ENCODE data around the gene SOBP.

Gene SOBP

GRCh38 chr6:107622269-107622668, 132.4 kb downstream of the SOBP start:
- no peak overlapping the region for H3K4me3 ChIP-seq (ENCODE audit: insufficient read depth, low read depth, low read length)
- no peak overlapping the region for H3K27ac ChIP-seq (ENCODE audit: insufficient read depth, low read depth, low read length, poor library complexity, severe bottlenecking)
- H3K27me3 ChIP-seq (ENCODE audit: control insufficient read depth, insufficient read depth, low read length, poor library complexity, severe bottlenecking), result no peaks in the 10 kb centered on the region
- H3K4me1 ChIP-seq (ENCODE audit: control insufficient read depth, insufficient read depth, low read length), result peaks cover 12% of the 10 kb centered on the region
- no peaks in the 10 kb centered on the region for H3K36me3 ChIP-seq (ENCODE audit: control insufficient read depth, insufficient read depth, low read length)
- WGBS, 2 experiments, result 100% methylated on average over 1 of the region's 1 CpG
- H3K9me3 ChIP-seq (ENCODE audit: control insufficient read depth, low read length), result no peaks in the 10 kb centered on the region

DNA sequence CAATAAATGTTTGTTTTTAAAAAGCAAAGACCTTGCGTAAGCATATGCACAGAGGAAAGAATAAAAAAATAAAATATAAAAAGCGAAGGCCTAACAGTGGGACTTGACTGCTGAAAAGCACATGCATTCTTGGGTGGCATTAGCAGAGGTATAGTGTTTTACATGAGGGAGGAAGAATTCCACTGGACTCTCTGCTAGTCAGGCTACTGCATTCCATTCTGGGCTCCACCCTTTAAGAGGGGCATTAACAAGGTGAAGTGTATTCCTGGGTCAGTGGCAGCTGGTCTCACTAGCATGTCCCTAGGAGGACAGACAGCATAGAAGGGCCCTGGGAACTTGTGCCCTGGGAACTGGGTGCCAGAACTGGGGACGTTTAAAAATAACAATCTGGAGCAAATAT, 134.1 kb downstream of the SOBP start:
- no peaks in the 10 kb centered on the region for H3K27me3 ChIP-seq (ENCODE audit: control insufficient read depth, insufficient read depth, low read length, poor library complexity, severe bottlenecking)
- H3K36me3 ChIP-seq (ENCODE audit: control insufficient read depth, insufficient read depth, low read length), result no peaks in the 10 kb centered on the region
- H3K27ac ChIP-seq (ENCODE audit: insufficient read depth, low read depth, low read length, poor library complexity, severe bottlenecking), result no peak overlapping the region
- 92 to 95% methylated on average over 3 of the region's 3 CpGs for WGBS, 2 experiments
- no peaks in the 10 kb centered on the region for H3K9me3 ChIP-seq (ENCODE audit: control insufficient read depth, low read length)
- peaks cover 14% of the 10 kb centered on the region for H3K4me1 ChIP-seq (ENCODE audit: control insufficient read depth, insufficient read depth, low read length)
- H3K4me3 ChIP-seq (ENCODE audit: insufficient read depth, low read depth, low read length), result no peak overlapping the region

GRCh38 chr6:107624541-107624940, 134.6 kb downstream of the SOBP start:
- 100% methylated on average over 1 of the region's 1 CpG; no CpG with 5 or more reads in 1 of the 2 experiments for WGBS, 2 experiments
- no peaks in the 10 kb centered on the region for H3K27me3 ChIP-seq (ENCODE audit: control insufficient read depth, insufficient read depth, low read length, poor library complexity, severe bottlenecking)
- no peaks in the 10 kb centered on the region for H3K9me3 ChIP-seq (ENCODE audit: control insufficient read depth, low read length)
- peaks cover 14% of the 10 kb centered on the region for H3K4me1 ChIP-seq (ENCODE audit: control insufficient read depth, insufficient read depth, low read length)
- no peak overlapping the region for H3K27ac ChIP-seq (ENCODE audit: insufficient read depth, low read depth, low read length, poor library complexity, severe bottlenecking)
- no peaks in the 10 kb centered on the region for H3K36me3 ChIP-seq (ENCODE audit: control insufficient read depth, insufficient read depth, low read length)
- H3K4me3 ChIP-seq (ENCODE audit: insufficient read depth, low read depth, low read length), result no peak overlapping the region

DNA sequence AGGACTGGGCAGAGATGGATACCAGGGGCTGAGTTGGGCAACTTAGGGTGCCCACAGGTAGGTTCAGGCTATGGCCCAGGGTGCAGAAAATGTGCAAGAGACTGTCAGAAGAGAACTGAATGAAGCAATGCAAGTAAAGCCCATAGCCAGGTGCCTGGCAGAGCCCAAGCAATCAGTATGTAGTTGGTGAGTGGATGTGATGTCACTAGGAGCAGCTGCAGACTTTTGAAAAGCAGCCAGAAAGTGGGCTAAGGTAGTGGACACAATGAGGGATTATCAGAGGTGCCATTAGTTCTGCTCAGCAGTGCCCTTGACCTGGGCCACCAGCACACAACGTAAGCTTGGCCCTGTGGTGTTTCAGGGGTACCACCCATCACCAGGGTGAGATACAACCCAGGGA, 135.3 kb downstream of the SOBP start:
- 86 to 91% methylated on average over 1 of the region's 1 CpG for WGBS, 2 experiments

GRCh38 chr6:107626645-107627044, 136.7 kb downstream of the SOBP start:
- Histone ChIP-seq H3K36me3 (ENCODE audit: control insufficient read depth, insufficient read depth, low read length) (no peaks in the 10 kb centered on the region), H3K4me1 (ENCODE audit: control insufficient read depth, insufficient read depth, low read length) (peaks cover 14% of the 10 kb centered on the region), H3K27me3 (ENCODE audit: control insufficient read depth, insufficient read depth, low read length, poor library complexity, severe bottlenecking) (no peaks in the 10 kb centered on the region), H3K4me3 (ENCODE audit: insufficient read depth, low read depth, low read length) (no peak overlapping the region), H3K9me3 (ENCODE audit: control insufficient read depth, low read length) (no peaks in the 10 kb centered on the region), H3K27ac (ENCODE audit: insufficient read depth, low read depth, low read length, poor library complexity, severe bottlenecking) (no peak overlapping the region)
- WGBS, 2 experiments, result 41 to 65% methylated on average over 5 of the region's 5 CpGs

More for the DNA sequence above, 135.3 kb downstream of the SOBP start:
- Histone ChIP-seq H3K9me3 (ENCODE audit: control insufficient read depth, low read length) (no peaks in the 10 kb centered on the region), H3K36me3 (ENCODE audit: control insufficient read depth, insufficient read depth, low read length) (no peaks in the 10 kb centered on the region), H3K4me1 (ENCODE audit: control insufficient read depth, insufficient read depth, low read length) (peaks cover 14% of the 10 kb centered on the region), H3K27ac (ENCODE audit: insufficient read depth, low read depth, low read length, poor library complexity, severe bottlenecking) (no peak overlapping the region), H3K4me3 (ENCODE audit: insufficient read depth, low read depth, low read length) (no peak overlapping the region), H3K27me3 (ENCODE audit: control insufficient read depth, insufficient read depth, low read length, poor library complexity, severe bottlenecking) (no peaks in the 10 kb centered on the region)

DNA sequence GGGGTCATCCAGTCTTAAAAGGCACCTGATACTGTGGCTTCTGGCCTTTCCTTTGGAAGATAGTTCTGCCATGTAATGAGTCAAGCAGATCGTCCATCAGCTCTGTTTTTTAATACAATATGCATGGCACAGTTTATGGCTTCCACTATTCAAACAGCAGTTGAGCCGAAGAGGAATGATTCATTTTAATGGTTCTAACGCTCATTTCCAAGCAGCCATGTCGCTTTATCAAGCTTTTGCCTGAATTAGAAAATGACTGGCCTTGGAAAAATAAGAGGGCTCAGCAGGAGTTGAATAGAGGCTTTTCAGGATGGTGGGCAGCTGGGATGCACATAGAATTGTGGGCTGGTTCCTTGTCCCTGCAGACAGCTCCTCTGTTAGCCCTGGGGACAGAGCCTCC, 138.1 kb downstream of the SOBP start:
- peaks cover 14% of the 10 kb centered on the region for H3K4me1 ChIP-seq (ENCODE audit: control insufficient read depth, insufficient read depth, low read length)
- no peak overlapping the region for H3K4me3 ChIP-seq (ENCODE audit: insufficient read depth, low read depth, low read length)
- 88 to 89% methylated on average over 4 of the region's 4 CpGs for WGBS, 2 experiments
- H3K9me3 ChIP-seq (ENCODE audit: control insufficient read depth, low read length), result no peaks in the 10 kb centered on the region
- H3K27me3 ChIP-seq (ENCODE audit: control insufficient read depth, insufficient read depth, low read length, poor library complexity, severe bottlenecking), result peaks cover 6% of the 10 kb centered on the region
- H3K36me3 ChIP-seq (ENCODE audit: control insufficient read depth, insufficient read depth, low read length), result no peaks in the 10 kb centered on the region
- no peak overlapping the region for H3K27ac ChIP-seq (ENCODE audit: insufficient read depth, low read depth, low read length, poor library complexity, severe bottlenecking)

GRCh38 chr6:107628878-107629277, 139.0 kb downstream of the SOBP start:
- 94 to 97% methylated on average over 2 to 3 of the region's 3 CpGs for WGBS, 2 experiments
- no peaks in the 10 kb centered on the region for H3K36me3 ChIP-seq (ENCODE audit: control insufficient read depth, insufficient read depth, low read length)
- peaks cover 14% of the 10 kb centered on the region for H3K4me1 ChIP-seq (ENCODE audit: control insufficient read depth, insufficient read depth, low read length)
- no peak overlapping the region for H3K4me3 ChIP-seq (ENCODE audit: insufficient read depth, low read depth, low read length)
- H3K27me3 ChIP-seq (ENCODE audit: control insufficient read depth, insufficient read depth, low read length, poor library complexity, severe bottlenecking), result peaks cover 14% of the 10 kb centered on the region
- H3K27ac ChIP-seq (ENCODE audit: insufficient read depth, low read depth, low read length, poor library complexity, severe bottlenecking), result no peak overlapping the region
- H3K9me3 ChIP-seq (ENCODE audit: control insufficient read depth, low read length), result no peaks in the 10 kb centered on the region

DNA sequence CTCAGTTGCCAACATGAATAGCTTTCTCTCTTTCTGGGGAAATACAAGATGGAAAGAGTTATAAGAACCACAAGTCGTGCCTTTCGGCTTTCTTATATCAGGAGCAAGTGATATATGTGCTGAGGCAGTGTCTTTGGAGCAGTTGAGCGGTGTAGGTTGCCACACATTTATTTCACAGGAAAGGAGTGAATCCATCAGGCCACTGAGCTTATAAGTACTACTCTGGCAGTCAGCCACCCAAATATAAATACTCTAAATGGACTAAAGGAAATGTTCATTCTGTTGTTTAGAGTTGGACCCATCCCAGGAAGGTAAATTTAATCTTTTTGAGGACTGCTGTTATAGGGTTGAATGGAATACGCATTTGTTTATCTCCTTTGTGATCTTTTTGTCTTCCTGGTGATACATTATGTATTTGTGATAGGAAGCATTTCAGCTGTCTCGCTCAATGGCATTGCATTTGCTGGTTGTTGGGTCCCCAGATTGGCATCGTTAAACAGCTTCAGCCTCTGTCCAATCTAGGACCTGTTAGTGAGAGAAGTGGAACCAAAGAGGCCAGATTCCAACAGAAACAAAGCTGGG, 139.7 kb downstream of the SOBP start:
- Histone ChIP-seq H3K4me1 (ENCODE audit: control insufficient read depth, insufficient read depth, low read length) (peaks cover 14% of the 10 kb centered on the region), H3K27ac (ENCODE audit: insufficient read depth, low read depth, low read length, poor library complexity, severe bottlenecking) (no peak overlapping the region), H3K36me3 (ENCODE audit: control insufficient read depth, insufficient read depth, low read length) (no peaks in the 10 kb centered on the region), H3K27me3 (ENCODE audit: control insufficient read depth, insufficient read depth, low read length, poor library complexity, severe bottlenecking) (peaks cover 22% of the 10 kb centered on the region), H3K9me3 (ENCODE audit: control insufficient read depth, low read length) (no peaks in the 10 kb centered on the region), H3K4me3 (ENCODE audit: insufficient read depth, low read depth, low read length) (no peak overlapping the region)
- 92 to 97% methylated on average over 6 of the region's 6 CpGs for WGBS, 2 experiments

GRCh38 chr6:107630348-107630977, 140.5 kb downstream of the SOBP start:
- WGBS, 2 experiments, result 91% methylated on average over 3 to 4 of the region's 4 CpGs
- Histone ChIP-seq H3K9me3 (ENCODE audit: control insufficient read depth, low read length) (no peaks in the 10 kb centered on the region), H3K4me1 (ENCODE audit: control insufficient read depth, insufficient read depth, low read length) (peaks cover 14% of the 10 kb centered on the region), H3K27me3 (ENCODE audit: control insufficient read depth, insufficient read depth, low read length, poor library complexity, severe bottlenecking) (peaks cover 28% of the 10 kb centered on the region), H3K27ac (ENCODE audit: insufficient read depth, low read depth, low read length, poor library complexity, severe bottlenecking) (no peak overlapping the region), H3K36me3 (ENCODE audit: control insufficient read depth, insufficient read depth, low read length) (no peaks in the 10 kb centered on the region), H3K4me3 (ENCODE audit: insufficient read depth, low read depth, low read length) (no peak overlapping the region)

- Histone ChIP-seq H3K4me3 (ENCODE audit: insufficient read depth, low read depth, low read length) (no peak overlapping the region), H3K27me3 (ENCODE audit: control insufficient read depth, insufficient read depth, low read length, poor library complexity, severe bottlenecking) (peaks cover 28% of the 10 kb centered on the region), H3K9me3 (ENCODE audit: control insufficient read depth, low read length) (no peaks in the 10 kb centered on the region), H3K27ac (ENCODE audit: insufficient read depth, low read depth, low read length, poor library complexity, severe bottlenecking) (no peak overlapping the region), H3K4me1 (ENCODE audit: control insufficient read depth, insufficient read depth, low read length) (peaks cover 7% of the 10 kb centered on the region), H3K36me3 (ENCODE audit: control insufficient read depth, insufficient read depth, low read length) (peaks cover 5% of the 10 kb centered on the region)
- 97 to 100% methylated on average over 2 of the region's 2 CpGs for WGBS, 2 experiments
Observed at GRCh38 chr6:107632381-107633136, 142.6 kb downstream of the SOBP start.
